ENCODE data around the gene LCN2.

Gene LCN2

GRCh38 chr9:128115187-128116103 lies 33.8 kb upstream of the LCN2 start:
- DNase-seq (ENCODE audit: low read depth): no peak

DNA sequence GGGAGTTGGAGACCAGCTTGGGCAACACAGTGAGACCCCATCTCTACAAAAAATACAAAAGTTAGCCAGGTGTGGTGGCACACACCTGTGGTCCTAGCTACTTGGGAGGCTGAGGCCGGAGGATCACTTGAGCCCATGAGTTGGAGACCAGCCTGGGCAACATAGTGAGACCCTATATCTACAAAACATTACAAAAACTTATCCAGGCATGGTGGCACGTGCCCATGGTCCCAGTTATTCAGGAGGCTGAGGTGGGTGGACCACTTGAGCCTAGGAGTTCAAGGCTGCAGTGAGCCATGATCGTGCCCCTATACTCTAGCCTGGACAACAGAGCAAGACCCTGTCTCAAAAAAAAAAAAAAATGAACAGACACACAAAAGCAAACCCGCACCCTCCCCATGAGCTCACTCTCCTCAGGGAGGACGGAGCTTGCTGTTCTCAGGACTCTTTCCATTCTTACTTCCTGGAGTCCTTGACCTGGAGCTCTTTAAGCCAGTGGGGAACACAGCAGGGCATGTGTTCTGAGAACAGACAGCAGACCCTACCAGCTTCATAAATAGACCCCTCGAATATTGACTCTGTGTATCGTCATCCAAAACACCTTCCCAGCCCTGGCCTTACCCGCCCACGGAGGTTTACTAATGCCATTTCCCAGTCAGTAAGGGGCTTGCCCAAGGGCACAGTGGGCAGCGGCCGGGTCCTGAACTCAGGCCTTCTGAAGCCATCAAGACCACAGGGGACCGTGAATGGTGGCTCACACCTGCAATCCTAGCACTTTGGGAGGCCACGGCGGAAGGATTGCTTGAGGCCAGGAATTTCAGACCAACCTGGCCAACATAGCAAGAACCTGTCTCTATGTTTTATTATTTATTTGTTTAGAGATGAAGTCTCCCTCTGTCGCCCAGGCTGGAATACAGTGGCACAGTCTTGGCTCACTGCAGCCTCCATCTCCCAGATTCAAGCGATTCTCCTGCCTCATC lies 32.9 kb upstream of the LCN2 start:
- no peak for DNase-seq (ENCODE audit: low read depth)

DNA sequence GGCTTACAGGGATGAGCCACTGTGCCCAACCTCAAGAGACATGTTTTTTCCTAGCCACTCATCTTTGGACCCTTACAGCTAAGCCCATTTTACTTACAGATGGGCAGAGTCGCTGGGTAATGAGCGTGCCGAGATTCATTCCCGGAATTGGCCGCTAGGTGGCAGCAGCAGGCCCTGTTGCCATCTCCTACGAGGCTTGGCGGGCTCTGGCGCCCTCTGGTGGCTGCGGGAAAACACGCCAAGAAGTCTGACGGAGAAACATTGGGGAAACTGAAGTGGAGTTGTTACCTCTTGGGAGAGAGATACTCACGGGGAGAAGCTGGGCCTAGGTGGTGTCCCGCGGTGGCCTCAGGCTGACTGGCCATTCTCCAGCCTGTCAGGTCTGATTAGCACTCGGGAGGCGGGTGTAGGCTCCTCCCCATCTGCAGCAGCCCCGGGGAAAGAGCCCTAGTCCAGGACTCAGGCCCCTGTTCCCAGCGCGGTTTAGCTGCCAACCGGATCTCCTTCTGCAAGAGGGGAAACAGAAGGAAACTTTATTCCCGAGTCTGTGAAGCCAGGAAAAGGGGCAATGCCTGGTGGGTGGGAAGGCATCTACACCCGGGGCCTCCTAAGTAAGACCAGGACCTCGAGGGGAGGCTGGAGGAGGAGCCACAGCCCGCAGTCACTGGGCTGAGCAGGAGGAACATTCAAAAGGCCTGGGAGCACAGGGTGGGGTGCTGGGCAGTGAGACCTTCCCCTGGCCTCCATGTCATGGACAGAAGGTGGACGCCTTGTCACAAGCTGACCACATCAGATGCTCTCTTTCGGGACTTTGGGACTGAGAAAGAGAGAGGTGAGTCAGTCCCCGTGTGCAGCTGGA lies 31.4 kb upstream of the LCN2 start:
- DNase-seq (ENCODE audit: low read depth): peak; percentile 81

DNA sequence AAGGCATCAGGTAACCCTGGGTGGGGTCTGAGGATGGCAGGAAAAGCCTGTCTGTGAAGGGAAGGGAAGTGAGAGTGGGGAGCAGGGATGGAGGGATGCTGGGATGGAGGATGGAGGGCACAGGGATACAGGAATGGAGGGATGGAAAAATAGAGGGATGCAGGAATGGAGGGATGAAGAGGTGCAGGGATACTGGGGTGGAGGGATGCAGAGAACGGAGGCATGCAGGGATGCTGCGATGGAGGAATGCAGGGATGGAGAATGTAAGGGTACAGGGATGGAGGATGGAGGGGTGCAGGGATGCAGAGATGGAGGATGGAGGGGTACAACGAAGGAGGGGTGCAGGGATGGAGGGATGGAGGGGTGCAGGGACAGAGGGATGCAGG lies 30.8 kb upstream of the LCN2 start:
- DNase-seq (ENCODE audit: low read depth): no peak

DNA sequence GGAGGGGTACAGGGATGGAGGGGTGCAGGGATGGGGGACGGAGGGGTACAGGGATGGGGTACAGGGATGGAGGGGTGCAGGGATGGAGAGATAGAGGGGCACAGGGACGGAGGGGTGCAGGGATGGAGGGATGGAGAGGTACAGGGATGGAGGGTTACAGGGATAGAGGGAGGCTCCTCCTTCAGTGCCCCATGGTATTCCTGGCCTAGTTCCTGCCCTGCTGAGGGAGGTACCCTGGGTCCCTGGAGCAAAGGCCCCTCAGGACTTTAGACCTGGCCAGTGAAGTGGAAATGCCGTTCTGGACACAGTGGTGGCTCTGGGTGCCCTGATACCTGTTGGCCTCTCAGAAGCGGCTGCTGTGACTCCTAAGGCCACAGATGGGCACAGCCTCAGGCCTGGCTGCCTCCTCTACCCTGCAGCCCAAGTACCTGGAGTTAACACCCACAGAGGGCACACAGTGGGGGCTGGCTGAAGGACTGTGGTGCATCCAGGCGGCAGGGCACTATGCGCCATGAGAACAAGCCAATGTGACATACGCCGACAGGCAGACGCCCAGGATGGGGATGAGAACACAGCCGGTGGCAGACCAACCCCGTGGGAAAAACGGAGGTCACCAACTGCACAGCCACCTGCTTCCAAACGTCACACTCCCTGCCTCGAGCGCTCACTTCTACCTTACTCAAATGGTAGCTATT lies 30.1 kb upstream of the LCN2 start:
- no peak for DNase-seq (ENCODE audit: low read depth)

- DNase-seq (ENCODE audit: low read depth): no peak
These were observed 29.1 kb upstream of the LCN2 start for GRCh38 chr9:128120061-128120740.

DNA sequence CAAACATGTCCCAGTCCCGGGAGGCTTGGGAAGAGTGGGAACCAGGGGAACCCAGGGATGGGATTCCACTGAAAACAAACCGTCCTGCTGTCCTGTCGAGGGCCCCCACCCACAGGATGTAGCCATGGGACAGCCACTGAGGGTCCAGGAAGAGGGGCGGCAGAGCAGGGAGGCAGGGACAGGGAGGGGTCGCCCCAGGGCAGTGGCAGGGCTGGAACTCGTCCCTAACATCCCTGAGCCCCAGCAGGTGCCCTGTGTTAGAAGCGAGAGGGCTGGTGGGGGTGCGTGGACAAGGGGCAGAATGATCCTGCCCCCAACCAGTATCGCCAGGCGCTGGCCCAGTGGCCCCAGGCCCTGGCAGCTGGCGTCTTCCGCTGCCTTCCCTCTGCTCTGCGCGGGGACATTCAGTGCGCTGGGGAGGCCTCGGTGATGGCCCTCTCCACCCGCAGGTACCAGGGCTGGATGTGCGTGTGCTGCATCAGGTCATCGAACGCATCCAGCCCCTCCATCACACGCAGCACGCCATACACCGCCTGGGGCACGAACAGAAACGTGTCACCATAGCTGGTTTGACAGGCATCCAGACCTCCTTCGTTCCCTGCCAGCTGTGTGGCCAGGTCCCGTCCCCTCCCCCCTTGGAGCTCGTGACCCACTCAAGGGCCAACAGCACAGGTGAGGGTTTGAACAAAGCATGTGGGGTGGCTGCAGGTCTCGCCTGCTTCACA lies 28.4 kb upstream of the LCN2 start:
- no peak for DNase-seq (ENCODE audit: low read depth)

GRCh38 chr9:128121466-128121810 lies 27.8 kb upstream of the LCN2 start:
- DNase-seq (ENCODE audit: low read depth): no peak

- DNase-seq (ENCODE audit: low read depth): no peak
These were observed 27.1 kb upstream of the LCN2 start for GRCh38 chr9:128121924-128122808.

DNA sequence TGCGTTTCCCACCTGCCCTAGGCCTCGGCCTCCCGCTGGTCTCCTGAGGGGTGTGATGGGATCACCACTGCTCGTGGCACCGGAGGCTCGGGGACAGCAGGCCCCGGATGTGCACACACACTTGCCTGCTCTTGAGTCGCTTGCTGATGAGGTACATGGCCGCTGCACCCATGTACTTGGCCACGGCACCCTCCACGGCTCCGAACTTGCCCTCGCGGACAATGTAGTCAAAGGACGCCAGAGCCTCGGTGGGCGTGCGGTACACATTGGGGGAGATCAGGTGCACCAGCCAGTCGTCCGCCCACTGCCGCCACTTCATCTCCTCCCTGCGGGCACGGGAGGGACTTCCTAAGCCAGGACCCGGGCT lies 26.5 kb upstream of the LCN2 start:
- DNase-seq (ENCODE audit: low read depth): no peak

DNA sequence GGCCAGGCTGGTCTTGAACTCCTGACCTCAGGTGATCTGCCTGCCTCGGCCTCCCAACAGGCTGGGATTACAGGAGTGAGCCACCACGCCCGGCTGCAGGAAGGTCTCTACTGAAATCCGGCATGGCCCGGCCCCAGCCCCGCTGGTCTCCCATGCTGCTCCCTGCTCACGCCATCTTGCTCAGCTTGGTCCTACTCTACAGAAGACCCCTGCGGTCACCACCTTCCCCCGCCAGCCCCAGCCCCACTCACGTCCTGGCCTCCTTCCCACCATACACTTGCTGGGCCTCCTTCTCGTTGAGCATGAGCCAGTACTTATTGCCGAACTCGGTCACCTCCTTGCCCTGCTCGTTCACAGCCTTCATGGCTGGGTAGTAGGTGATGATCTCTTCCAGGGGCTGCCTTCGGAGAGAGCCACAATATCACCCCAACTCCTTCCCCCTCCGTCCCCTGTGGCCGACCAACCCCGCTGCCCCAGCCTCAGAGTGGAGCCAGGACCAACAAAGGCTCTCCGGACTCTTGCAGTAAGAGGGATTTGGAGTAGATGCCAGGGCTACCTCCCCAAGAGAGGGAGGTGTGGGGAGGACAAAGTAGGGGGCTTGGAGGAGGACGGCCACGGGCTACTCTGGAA lies 25.7 kb upstream of the LCN2 start:
- DNase-seq (ENCODE audit: low read depth): no peak

DNA sequence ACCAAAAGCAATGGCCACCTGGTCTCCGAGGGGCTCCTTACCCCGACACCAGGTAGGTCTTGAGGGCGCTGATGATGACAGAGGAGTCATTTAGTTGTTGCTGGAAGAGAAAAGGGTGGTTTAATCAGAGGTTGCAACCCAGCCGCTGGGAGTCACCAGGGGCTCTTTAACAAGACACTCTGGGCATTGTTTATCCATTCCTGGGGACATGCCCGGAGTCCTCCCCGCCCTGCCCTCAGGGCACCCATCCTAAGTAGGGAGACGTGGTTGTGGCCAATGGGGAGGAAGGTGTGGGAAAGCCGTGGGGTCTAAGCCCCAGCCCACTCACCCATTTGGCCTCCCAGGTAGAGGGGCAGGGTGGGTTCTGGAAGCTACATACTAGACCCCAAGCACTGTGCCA lies 24.8 kb upstream of the LCN2 start:
- DNase-seq (ENCODE audit: low read depth): no peak

- peak; percentile 20 for DNase-seq (ENCODE audit: low read depth)
These were observed 24.2 kb upstream of the LCN2 start for GRCh38 chr9:128124873-128125579.

DNA sequence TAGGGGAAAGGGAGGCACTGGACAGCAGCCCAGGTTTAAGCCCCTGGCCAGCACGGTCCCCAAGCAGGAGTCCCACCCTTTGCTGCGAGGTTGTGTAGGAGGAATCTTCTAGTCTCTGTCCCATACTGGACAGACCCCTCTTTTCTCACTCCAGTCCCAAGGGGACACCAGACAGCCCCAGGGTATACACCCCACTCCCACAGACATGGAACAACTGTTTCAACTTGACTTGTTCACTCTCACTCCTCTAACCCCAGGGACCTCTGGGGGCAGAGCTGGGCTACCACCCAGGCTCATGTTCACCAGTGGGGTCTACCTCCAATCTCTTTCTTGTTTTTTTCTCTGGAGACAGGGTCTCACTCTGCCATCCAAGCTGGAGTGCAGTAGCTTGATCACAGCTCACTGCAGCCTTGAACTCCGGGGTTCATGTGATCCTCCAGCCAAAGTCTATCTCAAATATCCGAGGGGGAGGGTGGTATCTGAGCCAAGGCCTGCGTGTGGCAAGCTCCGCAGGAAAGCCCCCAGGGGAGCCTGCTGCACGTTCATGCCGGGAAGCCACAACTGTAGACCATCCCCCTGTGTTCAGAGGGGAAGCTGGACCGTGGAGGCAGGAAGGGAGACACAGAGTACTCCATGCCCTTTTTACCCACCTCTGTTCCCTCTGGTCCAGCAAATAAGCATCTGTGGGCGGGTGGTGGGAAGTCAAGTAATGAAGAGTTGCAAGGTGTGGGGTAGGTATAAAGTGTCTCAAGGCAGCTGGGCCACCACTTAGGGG lies 23.5 kb upstream of the LCN2 start:
- no peak for DNase-seq (ENCODE audit: low read depth)

- DNase-seq (ENCODE audit: low read depth): peak; percentile 72
These were observed 21.7 kb upstream of the LCN2 start, which contains the start of gene PTGES2 for GRCh38 chr9:128127568-128127989. Gene PTGES2 (minus strand): TSS chr9:128127729. CDS start chr9:128127717, 12 bp downstream.

DNA sequence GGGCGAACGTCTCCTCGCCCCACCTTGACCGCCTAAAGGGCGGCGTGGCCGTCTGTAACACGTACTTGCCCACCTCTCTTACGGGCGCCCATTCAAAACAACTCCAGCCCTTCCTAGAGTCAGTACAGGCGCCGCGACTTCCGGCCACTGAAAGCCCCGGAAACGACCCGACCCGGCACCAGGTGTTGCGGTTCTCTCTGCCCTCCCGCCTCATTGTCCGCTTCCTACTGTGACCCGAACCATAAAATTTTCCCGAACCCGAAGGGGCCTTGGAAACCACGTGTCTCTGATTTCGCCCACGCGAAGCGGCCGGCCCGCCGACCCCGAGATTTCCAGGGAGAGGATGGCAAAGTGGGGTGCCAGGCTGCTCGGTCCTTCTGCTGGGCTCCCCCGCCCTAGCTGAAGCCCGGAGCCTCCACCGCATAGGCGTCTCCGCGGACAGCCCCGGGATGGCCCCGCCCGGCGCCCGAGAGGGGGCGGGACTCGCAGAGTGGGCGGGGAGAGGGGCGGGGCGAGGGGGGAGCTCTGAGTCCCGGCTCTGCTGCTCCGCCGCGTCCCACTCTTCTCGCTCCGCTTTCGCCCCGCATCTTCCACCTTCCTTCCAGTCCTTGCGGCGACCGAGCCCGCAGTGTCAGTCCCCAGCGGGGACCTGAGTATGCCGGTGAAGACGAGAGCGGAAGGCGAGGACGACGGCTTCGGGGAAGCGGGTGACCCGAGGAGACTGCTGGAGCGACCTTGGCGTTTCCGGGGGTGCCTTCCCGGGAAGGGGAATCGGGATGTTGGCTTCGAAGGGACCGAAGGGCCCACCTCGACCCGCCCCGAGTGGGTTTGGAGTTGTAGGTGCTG lies 21.0 kb upstream of the LCN2 start:
- peak; percentile 69 for DNase-seq (ENCODE audit: low read depth)
